IPS-18c (cell line): ENCODE measurements around the gene MFRP.

Source experiments
- H3K4me3 ChIP-seq: 2 replicates; pipeline ENCODE4 v1.7.0; 2013; ENCODE audit warnings: low read depth, mild to moderate bottlenecking, low read length, moderate library complexity; ENCODE audit not compliant: insufficient read depth
- H3K9me3 ChIP-seq: one replicate; pipeline ENCODE4 v1.6.1; 2013; ENCODE audit warnings: mild to moderate bottlenecking, low read length, moderate library complexity; ENCODE audit not compliant: control insufficient read depth, insufficient read depth

Gene MFRP

GRCh38 chr11:119293461-119293860 is 53.0 kb downstream of the MFRP start:
- Histone ChIP-seq H3K9me3 (peaks cover 4% of the 10 kb centered on the region), H3K4me3 (no peak overlapping the region)

GRCh38 chr11:119290894-119291497 is 55.5 kb downstream of the MFRP start:
- Histone ChIP-seq H3K4me3 (no peak overlapping the region), H3K9me3 (peaks cover 4% of the 10 kb centered on the region)
